Smooth muscle cell (in vitro differentiated cells): ENCODE results near the gene NR2F6. TPM values are rescaled to one million over a fixed set of nuclear protein-coding genes. Genes with fewer than 3 reads are reported as not detected.

Experiments used
- DNase-seq: peaks from one replicate; lab custom pipeline; 2025; ENCODE audit not compliant: unreplicated experiment; lab: John Stamatoyannopoulos, UW
- H2AFZ ChIP-seq: fragments of 200-600 bp; sonication (generic); 2 replicates; pipeline ENCODE4 v1.6.0; 2016; ENCODE audit warnings: antibody characterized with exemption, low read depth, mild to moderate bottlenecking
- H3F3A ChIP-seq: fragments of 200-600 bp; sonication (generic); 2 replicates; pipeline ENCODE4 v1.6.0; 2017; ENCODE audit warnings: antibody characterized with exemption, low read depth
- H3K27ac ChIP-seq: fragments of 200-600 bp; sonication (generic); 2 replicates; pipeline ENCODE4 v1.5.1; 2016; ENCODE audit warnings: low read depth, mild to moderate bottlenecking
- H3K27me3 ChIP-seq: fragments of 200-600 bp; sonication (generic); 2 replicates; pipeline ENCODE4 v1.6.1; 2016; ENCODE audit warnings: low read depth, mild to moderate bottlenecking
- H3K36me3 ChIP-seq: fragments of 200-600 bp; sonication (generic); 2 replicates; pipeline ENCODE4 v1.5.1; 2016; ENCODE audit warnings: low read depth
- H3K4me1 ChIP-seq: fragments of 200-600 bp; sonication (generic); 2 replicates; pipeline ENCODE4 v1.5.1; 2016; ENCODE audit warnings: low read depth
- H3K4me2 ChIP-seq: fragments of 200-600 bp; sonication (generic); 2 replicates; pipeline ENCODE4 v1.6.0; 2016; ENCODE audit warnings: mild to moderate bottlenecking
- H3K4me3 ChIP-seq: fragments of 200-600 bp; sonication (generic); 2 replicates; pipeline ENCODE4 v1.5.1; 2016; ENCODE audit warnings: mild to moderate bottlenecking
- H3K79me2 ChIP-seq: fragments of 200-600 bp; sonication (generic); 2 replicates; pipeline ENCODE4 v1.6.0; 2016; ENCODE audit warnings: low read depth, mild to moderate bottlenecking
- H3K9ac ChIP-seq: fragments of 200-600 bp; sonication (generic); 2 replicates; pipeline ENCODE4 v1.6.0; 2016; ENCODE audit warnings: low read depth
- H3K9me3 ChIP-seq: fragments of 200-600 bp; sonication (generic); replicated peaks from 2 replicates; pipeline ENCODE4 v1.5.1; 2016; ENCODE audit warnings: low read depth
- H4K20me1 ChIP-seq: fragments of 200-600 bp; sonication (generic); 2 replicates; pipeline ENCODE4 v1.6.0; 2016; ENCODE audit warnings: low read depth
- CTCF ChIP-seq: fragments of 200-600 bp; sonication (generic); IDR thresholded peaks from 2 replicates; pipeline ENCODE4 v1.5.1; 2017; ENCODE audit warnings: borderline replicate concordance, mild to moderate bottlenecking, antibody characterized with exemption; ENCODE audit not compliant: insufficient read depth, poor library complexity, severe bottlenecking
- WGBS: methylation state at CpG from one replicate; pipeline ENCODE4 v1.1.7; 2016; ENCODE audit warnings: low lambda C conversion rate; 5-methylcytosine and 5-hydroxymethylcytosine counted together
- polyA plus RNA-seq: library from polyadenylated mRNA; unstranded; fragments of >200 nt; fragmentation: Nextera tagmentation; extraction: Ambion mirVana; gene quantifications from 2 replicates; pipeline ENCODE4 v1.2.1, GENCODE V29; 2016
- total RNA-seq: library from RNA; depleted of rRNA; stranded (reverse); fragments of >200 nt; gene quantifications from 2 replicates; pipeline ENCODE4 v1.2.3, GENCODE V29; 2014

NR2F6 gene
- total and polyA plus RNA-seq, 2 experiments from 2014 or later, result 57.4 to 104 TPM

- TF ChIP-seq CTCF, result no peak
- Histone ChIP-seq H3K4me3 (no peak overlapping the region), H3K9me3 (no peaks in the 10 kb centered on the region), H3K4me1 (peaks cover 4% of the 10 kb centered on the region), H3F3A (no peaks in the 10 kb centered on the region), H3K36me3 (no peaks in the 10 kb centered on the region), H3K79me2 (peaks cover 6% of the 10 kb centered on the region), H3K27me3 (no peaks in the 10 kb centered on the region), H3K27ac (peak overlapping the region; percentile 51), H3K4me2 (no peak overlapping the region), H2AFZ (no peak overlapping the region), H3K9ac (no peak overlapping the region), H4K20me1 (no peaks in the 10 kb centered on the region)
- DNase-seq, result no peak
- 82% methylated on average over 7 of the region's 7 CpGs for WGBS
Measured at GRCh38 chr19:17266026-17266425, 20.3 kb upstream of the NR2F6 start.

- Histone ChIP-seq H3K79me2 (peaks cover 6% of the 10 kb centered on the region), H3K36me3 (no peaks in the 10 kb centered on the region), H3K4me1 (peaks cover 4% of the 10 kb centered on the region), H3K27me3 (no peaks in the 10 kb centered on the region), H3K9ac (no peak within 1 kb of the TSS), H4K20me1 (no peaks in the 10 kb centered on the region), H3K4me2 (no peak within 1 kb of the TSS), H2AFZ (no peak within 1 kb of the TSS), H3K4me3 (no peak within 1 kb of the TSS), H3K9me3 (no peaks in the 10 kb centered on the region), H3K27ac (no peak within 1 kb of the TSS), H3F3A (no peaks in the 10 kb centered on the region)
- no peak for TF ChIP-seq CTCF
- 63% methylated on average over 5 of the region's 5 CpGs for WGBS
- DNase-seq, result no peak
Measured at GRCh38 chr19:17264641-17264979, 18.9 kb upstream of the NR2F6 start, which contains the start of gene USHBP1. Gene USHBP1, minus strand, starts transcription at chr19:17264745. Its CDS starts 446 bp downstream, at chr19:17264299.

GRCh38 chr19:17263712-17264640, 18.3 kb upstream of the NR2F6 start:
- Histone ChIP-seq H3K27ac (no peak overlapping the region), H4K20me1 (no peaks in the 10 kb centered on the region), H3K36me3 (no peaks in the 10 kb centered on the region), H3K79me2 (peaks cover 6% of the 10 kb centered on the region), H2AFZ (no peak overlapping the region), H3K4me1 (peaks cover 4% of the 10 kb centered on the region), H3K4me3 (no peak overlapping the region), H3K27me3 (no peaks in the 10 kb centered on the region), H3K4me2 (no peak overlapping the region), H3K9me3 (no peaks in the 10 kb centered on the region), H3F3A (no peaks in the 10 kb centered on the region), H3K9ac (no peak overlapping the region)
- no peak for DNase-seq
- no peak for TF ChIP-seq CTCF
- 97% methylated on average over 23 of the region's 23 CpGs for WGBS
